GM19099 (cell line): Measurements from ENCODE around the gene CCR7.

Source experiments
- POLR2A ChIP-seq: IDR thresholded peaks from 3 replicates; pipeline ENCODE4 v1.6.1; 2011; ENCODE audit warnings: low read depth; ENCODE audit not compliant: insufficient read length; ENCODE audit errors: extremely low read depth

CCR7 gene

GRCh38 chr17:40519089-40519775 is 46.0 kb downstream of the CCR7 start:
- TF ChIP-seq POLR2A: no peak

GRCh38 chr17:40518401-40519088 is 46.7 kb downstream of the CCR7 start:
- TF ChIP-seq POLR2A: no peak

- TF ChIP-seq POLR2A: no peak
Observed at GRCh38 chr17:40517981-40518380, 47.3 kb downstream of the CCR7 start.

- no peak for TF ChIP-seq POLR2A
Observed at GRCh38 chr17:40517286-40517662, 48.0 kb downstream of the CCR7 start.

GRCh38 chr17:40516581-40517285 is 48.5 kb downstream of the CCR7 start:
- no peak for TF ChIP-seq POLR2A

GRCh38 chr17:40515491-40516041 is 49.7 kb downstream of the CCR7 start:
- TF ChIP-seq POLR2A: no peak

GRCh38 chr17:40515011-40515410 is 50.3 kb downstream of the CCR7 start:
- no peak for TF ChIP-seq POLR2A

- TF ChIP-seq POLR2A: no peak
Observed at GRCh38 chr17:40514013-40514875, 51.0 kb downstream of the CCR7 start.

GRCh38 chr17:40511667-40512220 is 53.5 kb downstream of the CCR7 start:
- TF ChIP-seq POLR2A: no peak

GRCh38 chr17:40511136-40511535 is 54.1 kb downstream of the CCR7 start:
- TF ChIP-seq POLR2A: no peak

- TF ChIP-seq POLR2A: no peak
Observed at GRCh38 chr17:40510328-40510648, 55.0 kb downstream of the CCR7 start.

- TF ChIP-seq POLR2A: no peak
Observed at GRCh38 chr17:40509626-40510327, 55.5 kb downstream of the CCR7 start.

GRCh38 chr17:40506786-40507185 is 58.5 kb downstream of the CCR7 start:
- no peak for TF ChIP-seq POLR2A
